Fibroblast of skin of left biceps (primary cell): ENCODE results near the gene INTS6.
A peak's percentile ranks its signal among the peaks of the same experiment; 100 is the strongest.

Experiments
- DNase-seq, 2 experiments: peaks; one replicate each; pipeline ENCODE4 v3.0.0-alpha.2; 2013; ENCODE audit warnings: low read depth in 2 of 2

The INTS6 gene

GRCh38 chr13:51346397-51346796, 106.4 kb downstream of the INTS6 start:
- no peak for DNase-seq

GRCh38 chr13:51343475-51343874, 109.4 kb downstream of the INTS6 start:
- no peak for DNase-seq

- peak in 1 of 2 experiments; percentile 18 for DNase-seq
Observed at GRCh38 chr13:51342706-51343105, 110.1 kb downstream of the INTS6 start.

- no peak for DNase-seq
Observed at GRCh38 chr13:51341791-51342190, 111.0 kb downstream of the INTS6 start.

GRCh38 chr13:51341232-51341631, 111.6 kb downstream of the INTS6 start:
- no peak for DNase-seq

GRCh38 chr13:51339952-51340732, 112.7 kb downstream of the INTS6 start:
- DNase-seq, result no peak

- DNase-seq, result no peak
Observed at GRCh38 chr13:51339354-51339753, 113.5 kb downstream of the INTS6 start, which contains the start of gene SERPINE3. Gene SERPINE3 (plus strand): TSS chr13:51339691. CDS start chr13:51341092, 1,401 bp downstream.

- no peak for DNase-seq
Observed at GRCh38 chr13:51336746-51337145, 116.1 kb downstream of the INTS6 start.

- DNase-seq, result no peak
Observed at GRCh38 chr13:51333826-51334225, 119.0 kb downstream of the INTS6 start.

GRCh38 chr13:51333421-51333820, 119.4 kb downstream of the INTS6 start:
- no peak for DNase-seq

GRCh38 chr13:51332566-51333361, 120.1 kb downstream of the INTS6 start:
- DNase-seq, result no peak

GRCh38 chr13:51331354-51331861, 121.4 kb downstream of the INTS6 start:
- no peak for DNase-seq

GRCh38 chr13:51330791-51331190, 122.0 kb downstream of the INTS6 start:
- no peak for DNase-seq

GRCh38 chr13:51329606-51330005, 123.2 kb downstream of the INTS6 start:
- DNase-seq, result no peak

- DNase-seq, result no peak
Observed at GRCh38 chr13:51328488-51328887, 124.3 kb downstream of the INTS6 start.

GRCh38 chr13:51327961-51328360, 124.9 kb downstream of the INTS6 start:
- no peak for DNase-seq

- DNase-seq, result no peak
Observed at GRCh38 chr13:51326777-51327176, 126.1 kb downstream of the INTS6 start.

- no peak for DNase-seq
Observed at GRCh38 chr13:51325837-51326236, 127.0 kb downstream of the INTS6 start.

- no peak for DNase-seq
Observed at GRCh38 chr13:51324714-51325420, 128.0 kb downstream of the INTS6 start.

- DNase-seq, result no peak
Observed at GRCh38 chr13:51323824-51324511, 128.9 kb downstream of the INTS6 start.

- no peak for DNase-seq
Observed at GRCh38 chr13:51322826-51323225, 130.0 kb downstream of the INTS6 start.
